Mesendoderm (in vitro differentiated cells): ENCODE results near the gene CPPED1.

Source experiments
- DNase-seq: peaks from one replicate; pipeline ENCODE4 v3.0.0; 2013
- H2AK5ac ChIP-seq: 2 replicates; pipeline ENCODE4 v1.6.1; 2013; ENCODE audit warnings: low read length, inconsistent platforms
- H2BK120ac ChIP-seq: 2 replicates; pipeline ENCODE4 v1.6.1; 2013; ENCODE audit warnings: low read depth, mild to moderate bottlenecking, low read length, moderate library complexity, mixed read lengths
- H2BK15ac ChIP-seq: replicated peaks from 2 replicates; pipeline ENCODE4 v1.6.1; 2013; ENCODE audit warnings: low read depth, mild to moderate bottlenecking, moderate library complexity
- H2BK5ac ChIP-seq: 2 replicates; pipeline ENCODE4 v1.6.1; 2013; ENCODE audit warnings: low read length, inconsistent platforms
- H3K18ac ChIP-seq: 2 replicates; pipeline ENCODE4 v1.6.1; 2013; ENCODE audit warnings: mild to moderate bottlenecking, low read length, mixed read lengths
- H3K23ac ChIP-seq: one replicate; pipeline ENCODE4 v1.6.1; 2013; ENCODE audit warnings: low read length
- H3K27ac ChIP-seq: 2 replicates; pipeline ENCODE4 v1.5.1; 2013; ENCODE audit warnings: low read depth, mild to moderate bottlenecking, inconsistent platforms, low read length, moderate library complexity
- H3K27me3 ChIP-seq: 2 replicates; pipeline ENCODE4 v1.6.1; 2013; ENCODE audit warnings: low read length, control low read depth, mild to moderate bottlenecking, inconsistent platforms; ENCODE audit not compliant: insufficient read depth, poor library complexity
- H3K36me3 ChIP-seq: 2 replicates; pipeline ENCODE4 v1.6.1; 2013; ENCODE audit warnings: low read length, inconsistent platforms; ENCODE audit not compliant: control insufficient read depth, insufficient read depth
- H3K4ac ChIP-seq: one replicate; pipeline ENCODE4 v1.6.1; 2013; ENCODE audit warnings: low read depth, mild to moderate bottlenecking, low read length, moderate library complexity
- H3K4me1 ChIP-seq: 2 replicates; pipeline ENCODE4 v1.6.1; 2013; ENCODE audit warnings: low read depth, low read length, inconsistent platforms; ENCODE audit not compliant: control insufficient read depth
- H3K4me2 ChIP-seq: 2 replicates; pipeline ENCODE4 v1.6.1; 2013; ENCODE audit warnings: low read length
- H3K4me3 ChIP-seq: 2 replicates; pipeline ENCODE4 v1.5.1; 2013; ENCODE audit warnings: mild to moderate bottlenecking, low read length
- H3K56ac ChIP-seq: one replicate; pipeline ENCODE4 v1.6.1; 2013; ENCODE audit warnings: low read length
- H3K79me1 ChIP-seq: 2 replicates; pipeline ENCODE4 v1.6.1; 2013; ENCODE audit warnings: low read length, inconsistent platforms
- H3K79me2 ChIP-seq: 2 replicates; pipeline ENCODE4 v1.6.1; 2013; ENCODE audit warnings: mild to moderate bottlenecking, low read length; ENCODE audit not compliant: control insufficient read depth, insufficient read depth
- H3K9ac ChIP-seq: 2 replicates; pipeline ENCODE4 v1.6.1; 2013; ENCODE audit warnings: low read length, inconsistent platforms
- H4K5ac ChIP-seq: one replicate; pipeline ENCODE4 v1.6.1; 2013; ENCODE audit warnings: low read length
- H4K8ac ChIP-seq: one replicate; pipeline ENCODE4 v1.6.1; 2013; ENCODE audit warnings: low read depth, mild to moderate bottlenecking, control low read depth, low read length, moderate library complexity
- WGBS: extraction: QIAGEN DNeasy Blood & Tissue Kit; methylation state at CpG from one replicate; pipeline ENCODE4 v1.1.7; 2013; ENCODE audit warnings: low lambda C conversion rate, missing lambda C conversion rate; ENCODE audit not compliant: insufficient coverage; ENCODE audit errors: extremely low coverage; 5-methylcytosine and 5-hydroxymethylcytosine counted together

CPPED1 gene

DNA sequence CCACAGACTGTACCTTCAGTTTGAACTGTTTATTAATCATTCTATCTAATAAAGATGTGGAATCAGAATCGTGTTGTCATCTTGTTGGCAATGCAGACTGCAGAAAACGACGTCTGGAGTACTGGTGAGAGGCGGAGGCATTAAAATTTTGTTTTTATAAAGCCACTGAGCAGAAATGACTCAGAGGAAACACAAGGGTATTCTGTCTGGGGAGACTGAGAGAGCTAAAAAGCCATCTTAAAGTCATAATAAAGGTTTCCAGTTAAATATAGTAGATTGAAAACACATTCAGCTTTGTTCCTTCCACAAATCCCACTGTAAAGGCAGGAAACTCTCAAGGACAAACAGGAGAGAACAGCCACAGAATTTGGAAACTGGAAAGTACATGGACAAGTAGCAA lies 74.2 kb downstream of the CPPED1 start:
- Histone ChIP-seq H3K27me3 (no peaks in the 10 kb centered on the region), H3K79me2 (no peaks in the 10 kb centered on the region), H3K79me1 (no peaks in the 10 kb centered on the region), H2BK5ac (no peak overlapping the region), H3K18ac (no peak overlapping the region), H3K4me2 (no peak overlapping the region), H3K4me3 (no peak overlapping the region), H3K4ac (no peak overlapping the region), H3K4me1 (no peaks in the 10 kb centered on the region), H3K9ac (no peak overlapping the region), H3K27ac (no peak overlapping the region), H3K36me3 (no peaks in the 10 kb centered on the region), H4K8ac (no peak overlapping the region), H3K23ac (no peak overlapping the region), H3K56ac (no peak overlapping the region), H2AK5ac (no peak overlapping the region), H2BK15ac (no peak overlapping the region), H2BK120ac (no peak overlapping the region), H4K5ac (no peak overlapping the region)
- WGBS, result no CpG with 5 or more reads among the region's 4 CpGs
- no peak for DNase-seq

DNA sequence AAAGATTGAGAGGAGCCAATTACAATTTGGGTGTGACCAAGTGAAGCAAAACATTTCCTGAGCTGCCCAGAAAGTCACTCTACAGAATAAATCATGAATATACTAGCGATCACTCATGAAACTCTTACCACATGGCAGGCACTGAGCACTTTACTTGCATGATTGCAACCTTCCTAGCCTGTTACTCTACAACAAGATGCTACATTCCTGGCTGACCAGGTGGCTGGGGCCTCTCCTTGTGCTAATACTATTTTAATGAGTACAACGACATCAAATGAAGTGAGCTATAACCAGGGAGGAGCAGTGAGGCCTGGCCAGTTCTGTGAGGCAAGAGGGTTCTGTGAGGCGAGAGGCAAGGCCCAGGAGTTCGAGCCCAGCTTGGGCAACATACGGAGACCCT lies 75.2 kb downstream of the CPPED1 start:
- Histone ChIP-seq H4K5ac (no peak overlapping the region), H3K79me1 (no peaks in the 10 kb centered on the region), H3K27ac (no peak overlapping the region), H3K4me3 (no peak overlapping the region), H3K4me2 (no peak overlapping the region), H2BK5ac (no peak overlapping the region), H3K23ac (no peak overlapping the region), H2BK120ac (no peak overlapping the region), H3K18ac (no peak overlapping the region), H2BK15ac (no peak overlapping the region), H3K79me2 (no peaks in the 10 kb centered on the region), H3K56ac (no peak overlapping the region), H3K9ac (no peak overlapping the region), H3K27me3 (no peaks in the 10 kb centered on the region), H3K4me1 (no peaks in the 10 kb centered on the region), H2AK5ac (no peak overlapping the region), H3K4ac (no peak overlapping the region), H4K8ac (no peak overlapping the region), H3K36me3 (no peaks in the 10 kb centered on the region)
- WGBS, result no CpG with 5 or more reads among the region's 5 CpGs
- DNase-seq, result peak; percentile 50

DNA sequence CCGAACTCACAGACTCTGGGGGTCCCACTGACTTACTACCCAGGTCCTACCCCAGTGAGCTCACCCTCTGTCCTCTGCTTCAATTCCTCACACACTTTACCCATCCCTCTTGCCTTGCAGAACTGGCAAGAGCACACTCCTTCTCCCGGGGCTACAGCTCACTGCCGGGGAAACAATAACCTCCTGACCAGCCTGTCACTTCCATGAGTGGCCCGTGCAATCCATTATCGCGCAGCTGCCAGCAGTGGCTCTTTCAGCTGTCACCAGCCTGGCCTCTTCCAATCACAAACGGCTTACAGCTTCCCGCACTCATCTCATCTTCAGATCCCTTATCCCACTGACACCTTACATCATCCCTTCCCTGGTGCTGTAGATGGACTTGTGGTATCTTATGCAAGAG lies 79.5 kb downstream of the CPPED1 start:
- H2AK5ac ChIP-seq, result no peak overlapping the region
- no peak overlapping the region for H3K4me3 ChIP-seq
- H3K27ac ChIP-seq, result no peak overlapping the region
- no peak for DNase-seq
- no peaks in the 10 kb centered on the region for H3K36me3 ChIP-seq
- no peak overlapping the region for H3K56ac ChIP-seq
- H3K27me3 ChIP-seq, result no peaks in the 10 kb centered on the region
- H3K4ac ChIP-seq, result no peak overlapping the region
- no peak overlapping the region for H2BK120ac ChIP-seq
- no CpG with 5 or more reads among the region's 8 CpGs for WGBS
- H4K5ac ChIP-seq, result no peak overlapping the region
- H4K8ac ChIP-seq, result no peak overlapping the region
- no peak overlapping the region for H3K9ac ChIP-seq
- no peak overlapping the region for H3K23ac ChIP-seq
- H3K79me1 ChIP-seq, result no peaks in the 10 kb centered on the region
- H2BK5ac ChIP-seq, result no peak overlapping the region
- no peaks in the 10 kb centered on the region for H3K4me1 ChIP-seq
- no peak overlapping the region for H3K18ac ChIP-seq
- H2BK15ac ChIP-seq, result no peak overlapping the region
- H3K79me2 ChIP-seq, result no peaks in the 10 kb centered on the region
- H3K4me2 ChIP-seq, result no peak overlapping the region

- H3K79me2 ChIP-seq, result no peaks in the 10 kb centered on the region
- H3K36me3 ChIP-seq, result no peaks in the 10 kb centered on the region
- no peaks in the 10 kb centered on the region for H3K27me3 ChIP-seq
- no peak overlapping the region for H3K4me3 ChIP-seq
- H3K9ac ChIP-seq, result no peak overlapping the region
- no CpG with 5 or more reads among the region's 5 CpGs for WGBS
- H4K5ac ChIP-seq, result no peak overlapping the region
- no peaks in the 10 kb centered on the region for H3K4me1 ChIP-seq
- no peak overlapping the region for H3K18ac ChIP-seq
- no peak overlapping the region for H3K23ac ChIP-seq
- H3K79me1 ChIP-seq, result no peaks in the 10 kb centered on the region
- DNase-seq, result no peak
- no peak overlapping the region for H2BK120ac ChIP-seq
- no peak overlapping the region for H3K4me2 ChIP-seq
- H2AK5ac ChIP-seq, result no peak overlapping the region
- H3K27ac ChIP-seq, result no peak overlapping the region
- no peak overlapping the region for H4K8ac ChIP-seq
- H3K4ac ChIP-seq, result no peak overlapping the region
- no peak overlapping the region for H2BK5ac ChIP-seq
- no peak overlapping the region for H3K56ac ChIP-seq
- H2BK15ac ChIP-seq, result no peak overlapping the region
These were observed 80.0 kb downstream of the CPPED1 start for GRCh38 chr16:12723681-12724080.

GRCh38 chr16:12721841-12722421 lies 81.8 kb downstream of the CPPED1 start:
- Histone ChIP-seq H3K79me1 (no peaks in the 10 kb centered on the region), H2AK5ac (no peak overlapping the region), H2BK5ac (no peak overlapping the region), H3K4me3 (no peak overlapping the region), H3K4me2 (no peak overlapping the region), H2BK15ac (no peak overlapping the region), H3K27me3 (no peaks in the 10 kb centered on the region), H3K79me2 (no peaks in the 10 kb centered on the region), H3K23ac (no peak overlapping the region), H3K56ac (no peak overlapping the region), H3K9ac (no peak overlapping the region), H2BK120ac (no peak overlapping the region), H3K18ac (no peak overlapping the region), H3K4me1 (no peaks in the 10 kb centered on the region), H3K36me3 (no peaks in the 10 kb centered on the region), H3K27ac (no peak overlapping the region), H4K5ac (no peak overlapping the region), H3K4ac (no peak overlapping the region), H4K8ac (no peak overlapping the region)
- DNase-seq, result no peak
- WGBS, result no CpG with 5 or more reads among the region's 9 CpGs

- Histone ChIP-seq H3K9ac (no peak overlapping the region), H3K4me1 (no peaks in the 10 kb centered on the region), H3K79me1 (no peaks in the 10 kb centered on the region), H3K27me3 (no peaks in the 10 kb centered on the region), H3K18ac (no peak overlapping the region), H2BK120ac (no peak overlapping the region), H3K4me3 (no peak overlapping the region), H3K79me2 (no peaks in the 10 kb centered on the region), H2BK15ac (no peak overlapping the region), H2AK5ac (no peak overlapping the region), H3K4ac (no peak overlapping the region), H3K4me2 (no peak overlapping the region), H3K27ac (no peak overlapping the region), H2BK5ac (no peak overlapping the region), H3K23ac (no peak overlapping the region), H3K36me3 (no peaks in the 10 kb centered on the region), H4K8ac (no peak overlapping the region), H4K5ac (no peak overlapping the region), H3K56ac (no peak overlapping the region)
- WGBS, result no CpG with 5 or more reads among the region's 4 CpGs
- no peak for DNase-seq
These were observed 83.7 kb downstream of the CPPED1 start for GRCh38 chr16:12719972-12720371.
